ENCODE results near the gene CDH5. TPM values are rescaled to one million over a fixed set of nuclear protein-coding genes. Genes with fewer than 3 reads are reported as not detected.

The CDH5 gene
- total and polyA plus RNA-seq, 4 donors = 29.9 to 196 (median 81.1) TPM

DNA sequence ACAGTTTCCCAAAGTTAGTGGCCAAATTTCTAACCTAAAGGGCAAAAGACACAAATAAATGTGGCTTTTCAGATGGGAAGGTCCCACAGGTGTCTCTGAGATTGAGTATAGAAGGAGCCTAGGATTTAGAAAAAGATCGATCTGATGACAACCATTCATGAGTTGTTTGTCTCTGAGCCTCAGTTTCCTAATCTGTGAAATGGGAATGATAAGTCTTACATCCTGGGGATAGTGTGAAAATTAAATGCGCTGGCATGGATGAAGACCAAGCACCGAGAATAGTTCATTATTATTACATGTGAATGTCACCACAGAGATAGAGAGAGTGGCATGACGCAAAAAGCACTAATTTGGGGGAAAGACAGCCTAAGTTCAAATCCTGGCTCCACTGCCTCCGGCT is 7.2 kb downstream of the CDH5 start:
- TF ChIP-seq, protein P1, sequence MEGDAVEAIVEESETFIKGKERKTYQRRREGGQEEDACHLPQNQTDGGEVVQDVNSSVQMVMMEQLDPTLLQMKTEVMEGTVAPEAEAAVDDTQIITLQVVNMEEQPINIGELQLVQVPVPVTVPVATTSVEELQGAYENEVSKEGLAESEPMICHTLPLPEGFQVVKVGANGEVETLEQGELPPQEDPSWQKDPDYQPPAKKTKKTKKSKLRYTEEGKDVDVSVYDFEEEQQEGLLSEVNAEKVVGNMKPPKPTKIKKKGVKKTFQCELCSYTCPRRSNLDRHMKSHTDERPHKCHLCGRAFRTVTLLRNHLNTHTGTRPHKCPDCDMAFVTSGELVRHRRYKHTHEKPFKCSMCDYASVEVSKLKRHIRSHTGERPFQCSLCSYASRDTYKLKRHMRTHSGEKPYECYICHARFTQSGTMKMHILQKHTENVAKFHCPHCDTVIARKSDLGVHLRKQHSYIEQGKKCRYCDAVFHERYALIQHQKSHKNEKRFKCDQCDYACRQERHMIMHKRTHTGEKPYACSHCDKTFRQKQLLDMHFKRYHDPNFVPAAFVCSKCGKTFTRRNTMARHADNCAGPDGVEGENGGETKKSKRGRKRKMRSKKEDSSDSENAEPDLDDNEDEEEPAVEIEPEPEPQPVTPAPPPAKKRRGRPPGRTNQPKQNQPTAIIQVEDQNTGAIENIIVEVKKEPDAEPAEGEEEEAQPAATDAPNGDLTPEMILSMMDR (IDR thresholded peaks at IDR 0.05; ENCODE audit: control extremely low read depth, extremely low read depth) = no peak
- 84 to 87% methylated on average over 5 of the region's 5 CpGs for whole genome bisulfite sequencing, 2 donors
- DNase-seq (no peak), ATAC-seq (ENCODE audit: insufficient read depth, low FRiP score) (no peak)
- no peak overlapping the region for H3K4me3 ChIP-seq
- H3K9ac ChIP-seq (ENCODE audit: insufficient read depth in 1 of 2, low read length in 2 of 2) = no peak overlapping the region
- H3K4me1 ChIP-seq (ENCODE audit: control insufficient read depth in 5 of 5, insufficient read depth in 5 of 5, low read length in 5 of 5) = peaks cover 0 to 9% (median 0%) of the 10 kb centered on the region in 5 donors
- H3K9me3 ChIP-seq (ENCODE audit: control insufficient read depth in 4 of 4, insufficient read depth in 3 of 4, low read length in 3 of 4) = no peaks in the 10 kb centered on the region
- H3K36me3 ChIP-seq (ENCODE audit: control insufficient read depth in 4 of 4, insufficient read depth in 4 of 4, low read length in 4 of 4) = no peaks in the 10 kb centered on the region
- no peaks in the 10 kb centered on the region for H3K27me3 ChIP-seq (ENCODE audit: control insufficient read depth in 3 of 3, insufficient read depth in 3 of 3, low read length in 2 of 3)
- H3K27ac ChIP-seq (ENCODE audit: low read depth in 1 of 2, low read length in 1 of 2) = no peak overlapping the region

DNA sequence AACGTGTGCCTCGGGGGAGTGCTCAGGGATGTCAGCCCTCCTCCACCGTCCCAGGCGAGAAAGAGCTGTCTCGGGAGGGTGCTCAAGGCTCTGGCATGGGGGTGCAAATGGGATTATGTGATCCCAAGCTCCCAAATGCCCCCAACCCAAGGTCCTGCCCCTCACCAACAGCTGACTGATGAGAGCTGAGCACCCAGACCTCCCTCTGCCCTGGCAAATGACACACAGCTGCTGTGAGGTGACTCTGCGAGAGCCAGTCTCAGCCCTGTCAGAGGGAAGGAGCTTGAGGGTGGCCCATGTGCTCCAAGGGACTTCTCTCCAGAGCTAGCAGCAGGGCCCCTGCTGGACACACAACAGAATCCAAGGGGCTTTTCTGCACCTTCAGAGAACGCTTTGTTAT is 7.7 kb downstream of the CDH5 start:
- H3K27ac ChIP-seq (ENCODE audit: low read depth in 1 of 2, low read length in 1 of 2) = peak overlapping the region in 1 of 2 donors; percentile 12
- peaks cover 0 to 11% (median 0%) of the 10 kb centered on the region in 5 donors for H3K4me1 ChIP-seq (ENCODE audit: control insufficient read depth in 5 of 5, insufficient read depth in 5 of 5, low read length in 5 of 5)
- 72 to 86% methylated on average over 7 of the region's 7 CpGs for WGBS, 2 donors

DNA sequence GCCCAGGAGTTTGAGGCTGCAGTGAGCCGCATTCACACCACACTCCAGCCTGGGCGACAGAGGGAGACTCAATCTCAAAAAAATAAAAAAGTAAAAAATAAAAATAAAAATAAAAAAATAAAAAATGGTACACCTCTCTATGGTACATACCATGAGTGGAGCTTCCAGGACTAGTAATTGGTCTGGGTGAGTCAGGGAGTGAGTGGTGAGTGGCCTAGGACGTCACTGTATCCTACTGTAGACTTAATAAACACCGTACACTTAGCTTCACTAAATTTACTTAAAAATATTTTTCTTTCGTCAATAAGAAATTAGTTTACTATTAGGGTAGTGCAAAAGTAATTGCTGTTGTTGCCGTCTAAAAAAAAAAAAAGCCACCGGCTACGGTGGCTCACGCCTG is 9.0 kb downstream of the CDH5 start:
- WGBS, 2 donors = 78 to 88% methylated on average over 9 of the region's 9 CpGs
- Histone ChIP-seq H3K9me3 (ENCODE audit: control insufficient read depth in 4 of 4, insufficient read depth in 3 of 4, low read length in 3 of 4) (peaks cover 0 to 3% (median 0%) of the 10 kb centered on the region in 4 donors), H3K4me3 (no peak overlapping the region), H3K4me1 (ENCODE audit: control insufficient read depth in 5 of 5, insufficient read depth in 5 of 5, low read length in 5 of 5) (peaks cover 0 to 16% (median 0%) of the 10 kb centered on the region in 5 donors), H3K27me3 (ENCODE audit: control insufficient read depth in 3 of 3, insufficient read depth in 3 of 3, low read length in 2 of 3) (no peaks in the 10 kb centered on the region), H3K9ac (ENCODE audit: insufficient read depth in 1 of 2, low read length in 2 of 2) (no peak overlapping the region), H3K36me3 (ENCODE audit: control insufficient read depth in 4 of 4, insufficient read depth in 4 of 4, low read length in 4 of 4) (no peaks in the 10 kb centered on the region), H3K27ac (ENCODE audit: low read depth in 1 of 2, low read length in 1 of 2) (peak overlapping the region in 1 of 2 donors; percentile 41)
- ATAC-seq (ENCODE audit: insufficient read depth, low FRiP score) (no peak), DNase-seq (no peak)
- TF ChIP-seq, protein P1 (IDR thresholded peaks at IDR 0.05; ENCODE audit: control extremely low read depth, extremely low read depth) = no peak

More for the DNA sequence above, 7.7 kb downstream of the CDH5 start:
- no peak for ATAC-seq (ENCODE audit: insufficient read depth, low FRiP score)
- TF ChIP-seq, protein P1 (IDR thresholded peaks at IDR 0.05; ENCODE audit: control extremely low read depth, extremely low read depth) = no peak
- Histone ChIP-seq H3K36me3 (ENCODE audit: control insufficient read depth in 4 of 4, insufficient read depth in 4 of 4, low read length in 4 of 4) (no peaks in the 10 kb centered on the region), H3K4me3 (no peak overlapping the region), H3K27me3 (ENCODE audit: control insufficient read depth in 3 of 3, insufficient read depth in 3 of 3, low read length in 2 of 3) (no peaks in the 10 kb centered on the region), H3K9me3 (ENCODE audit: control insufficient read depth in 4 of 4, insufficient read depth in 3 of 4, low read length in 3 of 4) (no peaks in the 10 kb centered on the region), H3K9ac (ENCODE audit: insufficient read depth in 1 of 2, low read length in 2 of 2) (no peak overlapping the region)
- no peak for DNase-seq

DNA sequence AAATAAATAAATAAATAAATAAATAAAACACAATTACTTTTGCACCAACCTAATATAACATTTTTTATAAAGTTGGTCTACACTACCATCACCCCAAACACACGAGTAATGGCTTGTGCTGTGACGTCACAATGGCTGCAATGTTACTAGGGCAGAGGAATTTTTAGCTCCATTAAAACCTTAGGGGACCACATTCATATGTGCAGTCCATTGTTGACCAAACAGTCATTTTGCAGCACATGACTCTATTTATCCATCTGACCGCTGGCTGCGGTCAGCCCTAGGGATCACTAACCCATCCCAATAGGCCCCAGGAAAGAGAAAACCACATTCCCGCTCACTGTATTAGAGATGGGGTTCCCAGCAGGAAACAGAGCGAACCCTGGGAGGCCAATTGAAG is 9.6 kb downstream of the CDH5 start:
- ATAC-seq (ENCODE audit: insufficient read depth, low FRiP score) (no peak), DNase-seq (no peak)
- Histone ChIP-seq H3K9me3 (ENCODE audit: control insufficient read depth in 4 of 4, insufficient read depth in 3 of 4, low read length in 3 of 4) (peaks cover 0 to 3% (median 0%) of the 10 kb centered on the region in 4 donors), H3K27me3 (ENCODE audit: control insufficient read depth in 3 of 3, insufficient read depth in 3 of 3, low read length in 2 of 3) (no peaks in the 10 kb centered on the region), H3K4me1 (ENCODE audit: control insufficient read depth in 5 of 5, insufficient read depth in 5 of 5, low read length in 5 of 5) (peaks cover 0 to 16% (median 0%) of the 10 kb centered on the region in 5 donors), H3K4me3 (no peak overlapping the region), H3K36me3 (ENCODE audit: control insufficient read depth in 4 of 4, insufficient read depth in 4 of 4, low read length in 4 of 4) (no peaks in the 10 kb centered on the region), H3K9ac (ENCODE audit: insufficient read depth in 1 of 2, low read length in 2 of 2) (no peak overlapping the region), H3K27ac (ENCODE audit: low read depth in 1 of 2, low read length in 1 of 2) (peak overlapping the region; percentile 55 to 78)
- 81 to 88% methylated on average over 6 of the region's 6 CpGs for WGBS, 2 donors
- TF ChIP-seq, protein P1 (IDR thresholded peaks at IDR 0.05; ENCODE audit: control extremely low read depth, extremely low read depth) = no peak
